Measurements from ENCODE around the gene RPSA. TPM values are rescaled to one million over a fixed set of nuclear protein-coding genes. Genes with fewer than 3 reads are reported as not detected.
A peak's percentile ranks its signal among the peaks of the same experiment; 100 is the strongest.

Gene RPSA
- total RNA-seq, 1 experiment from 2014 or later = 2,486 TPM

DNA sequence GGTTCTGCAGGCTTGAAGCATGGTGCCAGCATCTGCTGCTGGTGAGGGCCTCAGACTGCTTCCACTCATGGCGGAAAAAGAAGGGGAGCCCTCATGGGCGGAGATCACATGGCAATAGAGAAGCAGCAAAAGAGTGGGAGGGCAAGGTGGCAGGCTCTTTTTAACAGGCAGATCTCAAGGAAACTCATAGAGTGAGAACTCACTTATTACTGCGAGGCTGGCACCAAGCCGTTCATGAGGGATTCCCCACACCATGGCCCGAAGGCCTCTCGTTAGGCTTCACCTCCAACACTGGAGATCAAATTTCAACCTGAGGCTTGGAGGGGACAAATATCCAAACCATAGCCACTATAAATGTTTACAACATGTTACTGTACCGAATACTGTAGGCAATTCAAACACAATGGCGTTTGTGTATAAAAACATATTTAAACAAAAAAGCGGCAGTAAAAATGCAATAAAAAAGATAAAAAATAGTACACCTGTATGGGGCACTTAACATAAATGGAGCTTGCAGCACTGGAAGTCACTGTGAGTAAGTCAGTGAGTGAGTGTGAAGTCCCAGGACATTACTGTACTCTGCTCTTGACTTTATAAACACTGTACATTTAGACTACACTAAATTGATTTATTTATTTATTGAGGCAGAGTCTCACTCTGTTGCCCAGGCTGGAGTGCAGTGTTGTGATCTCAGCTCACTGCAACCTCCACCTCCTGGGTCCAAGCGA, 42.1 kb downstream of the RPSA start:
- H3K27me3 ChIP-seq (ENCODE audit: insufficient read depth, low read length) = no peaks in the 10 kb centered on the region
- CTCF ChIA-PET = interaction anchor here (1.0 to 2.9 kb wide), 4 partner anchors 10 to 50 kb away, joined by 4 to 35 read pairs (median 8); no protein-coding TSS in a partner anchor
- no peak for ATAC-seq
- H2AFZ ChIP-seq (ENCODE audit: low read depth, low read length, poor library complexity, severe bottlenecking) = peak overlapping the region; percentile 10
- 0 out of 4 replicates have a peak, but pooled peaks cover 0 to 2% of the 10 kb centered on the region in 2 experiments for H3K4me1 ChIP-seq (ENCODE audit: control insufficient read depth in 1 of 2, insufficient read depth in 2 of 2, low read length in 2 of 2)
- H3K9me2 ChIP-seq (ENCODE audit: insufficient read depth) = no peaks in the 10 kb centered on the region
- H3K9me3 ChIP-seq (ENCODE audit: control insufficient read depth in 1 of 2, insufficient read depth in 1 of 2, low read depth in 1 of 2, low read length in 2 of 2) = no peaks in the 10 kb centered on the region
- no peaks in the 10 kb centered on the region for H3K79me2 ChIP-seq (ENCODE audit: insufficient read depth, low read length)
- POLR2A ChIA-PET = no interaction called here
- H3K4me2 ChIP-seq (ENCODE audit: low read length) = no peak overlapping the region
- DNase-seq (ENCODE audit: low read depth, low spot score) = no peak
- intact Hi-C loops (cut with micrococcal nuclease) = loop anchor here (1.0 to 5.0 kb wide), 3 partner anchors 50 to 729 kb away; no protein-coding TSS in a partner anchor
- TF ChIP-seq CBX3 (IDR thresholded peaks at IDR 0.05; ENCODE audit: low read depth) (no peak), ELF1 (IDR thresholded peaks at IDR 0.05; ENCODE audit: borderline replicate concordance, low read depth) (no peak), ZBTB33 (IDR thresholded peaks at IDR 0.05; ENCODE audit: extremely low read depth, insufficient replicate concordance, low read length) (no peak), RAD21 (IDR thresholded peaks at IDR 0.05; ENCODE audit: low read depth) (no peak), POLR2AphosphoS5 (IDR thresholded peaks at IDR 0.05; ENCODE audit: low read depth, low read length) (no peak), CTCF (IDR thresholded peaks at IDR 0.05 in 2 of 3, conservative IDR thresholded peaks at IDR 0.05 in 1 of 3; ENCODE audit: borderline replicate concordance in 1 of 3, insufficient read depth in 1 of 3, low read depth in 2 of 3, low read length in 2 of 3) (no peak), CEBPB (IDR thresholded peaks at IDR 0.05; ENCODE audit: low read depth) (no peak), SIN3A (IDR thresholded peaks at IDR 0.05; ENCODE audit: low read depth) (no peak), ZNF274 (IDR thresholded peaks at IDR 0.05; ENCODE audit: low read depth, low read length) (no peak), SP1 (IDR thresholded peaks at IDR 0.05; ENCODE audit: low read depth) (no peak), EZH2 (IDR thresholded peaks at IDR 0.05) (no peak), ZFX (IDR thresholded peaks at IDR 0.05) (no peak), EZH2phosphoT487 (IDR thresholded peaks at IDR 0.05; ENCODE audit: borderline replicate concordance) (no peak), SRF (IDR thresholded peaks at IDR 0.05; ENCODE audit: low read depth) (no peak)
- TF ChIP-seq, protein P1, sequence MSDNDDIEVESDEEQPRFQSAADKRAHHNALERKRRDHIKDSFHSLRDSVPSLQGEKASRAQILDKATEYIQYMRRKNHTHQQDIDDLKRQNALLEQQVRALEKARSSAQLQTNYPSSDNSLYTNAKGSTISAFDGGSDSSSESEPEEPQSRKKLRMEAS (IDR thresholded peaks at IDR 0.05) = no peak
- H4K20me1 ChIP-seq (ENCODE audit: insufficient read depth) = no peaks in the 10 kb centered on the region
- no peaks in the 10 kb centered on the region for H3K36me3 ChIP-seq (ENCODE audit: control insufficient read depth in 1 of 2, insufficient read depth in 2 of 2, low read length in 2 of 2)
- no peak overlapping the region for H3K27ac ChIP-seq (ENCODE audit: low read depth, low read length)
- no TSS peak for BruUV-seq (replicated peaks)
- no peak overlapping the region for H3K4me3 ChIP-seq (replicated peaks in 1 of 2; ENCODE audit: low read depth in 1 of 2, low read length in 2 of 2)
- H3K9ac ChIP-seq (ENCODE audit: low read length) = no peak overlapping the region
- RAD21 ChIA-PET (ENCODE audit: low non-redundant PET in 1 of 2, low total read pairs in 2 of 2, uncharacterized antibody in 2 of 2, unreplicated experiment in 2 of 2) = no interaction called here
